H1 (cell line): ENCODE measurements around the gene GNB1. TPM values are rescaled to one million over a fixed set of nuclear protein-coding genes. Genes with fewer than 3 reads are reported as not detected.
A peak's percentile ranks its signal among the peaks of the same experiment; 100 is the strongest.

Experiments
- CTCF ChIA-PET: fragments of 300-600 bp; sonication (Branson Sonifier 250); formaldehyde crosslinking; loops from one replicate; lab custom pipeline; 2021; ENCODE audit not compliant: partially characterized antibody; lab: Charles Lee
- POLR2A ChIA-PET: fragments of 300-600 bp; sonication (Branson Sonifier 250); formaldehyde crosslinking; loops from one replicate; lab custom pipeline; 2021; ENCODE audit warnings: inconsistent platforms; ENCODE audit not compliant: partially characterized antibody; lab: Charles Lee
- DNase-seq, 2 experiments: peaks; one replicate each; pipeline versions ENCODE4 v3.0.0 to v3.0.0-alpha.2; 2010 to 2022; ENCODE audit warnings: low spot score in 2 of 2, low read depth in 1 of 2, mixed read lengths in 1 of 2
- FAIRE-seq: peaks from 2 replicates; lab custom pipeline; 2011; peaks lifted over from hg19 to GRCh38; lab: Jason Lieb, UNC
- H2AFZ ChIP-seq: 2 replicates; pipeline ENCODE4 v1.8.1; 2012; ENCODE audit warnings: low read length, inconsistent platforms
- H2AK5ac ChIP-seq: 2 replicates; pipeline ENCODE4 v1.6.1; 2013; ENCODE audit warnings: low read depth, low read length
- H2BK120ac ChIP-seq: replicated peaks from 2 replicates; pipeline ENCODE3; 2013; ENCODE audit warnings: low read depth, low read length, inconsistent platforms
- H2BK12ac ChIP-seq: 2 replicates; pipeline ENCODE4 v1.6.1; 2013; ENCODE audit warnings: low read depth, low read length
- H2BK15ac ChIP-seq: 2 replicates; pipeline ENCODE4 v1.6.1; 2013; ENCODE audit warnings: low read length
- H2BK20ac ChIP-seq: 2 replicates; pipeline ENCODE4 v1.6.1; 2013; ENCODE audit warnings: low read length
- H2BK5ac ChIP-seq: 2 replicates; pipeline ENCODE4 v1.6.1; 2013; ENCODE audit warnings: low read depth, low read length
- H3K14ac ChIP-seq: 2 replicates; pipeline ENCODE4 v1.6.1; 2013; ENCODE audit warnings: inconsistent platforms; ENCODE audit not compliant: insufficient read length
- H3K18ac ChIP-seq: 2 replicates; pipeline ENCODE4 v1.6.1; 2013; ENCODE audit warnings: low read length; ENCODE audit errors: extremely low read depth
- H3K23ac ChIP-seq: 2 replicates; pipeline ENCODE4 v1.6.1; 2013; ENCODE audit warnings: inconsistent platforms; ENCODE audit not compliant: insufficient read length
- H3K23me2 ChIP-seq: 2 replicates; pipeline ENCODE4 v1.6.1; 2013; ENCODE audit warnings: low read depth, low read length
- H3K27ac ChIP-seq: 2 replicates; pipeline ENCODE4 v1.6.1; 2011; ENCODE audit warnings: low read depth, low read length, inconsistent platforms
- H3K27me3 ChIP-seq, 4 experiments: replicated peaks in 1 of 4; 1 replicate in 1 of 4; 2 replicates in 3 of 4; pipeline versions ENCODE4 v1.6.1 to v1.8.1; 2011 to 2013; ENCODE audit warnings: low read length in 3 of 4, mild to moderate bottlenecking in 3 of 4, inconsistent platforms in 2 of 4, mixed read lengths in 2 of 4, moderate library complexity in 1 of 4; ENCODE audit not compliant: control insufficient read depth in 3 of 4, insufficient read depth in 3 of 4; ENCODE audit errors: extremely low read depth in 1 of 4
- H3K36me3 ChIP-seq, 4 experiments: 2 replicates each; pipeline versions ENCODE4 v1.6.1 to v1.8.1; 2011 to 2013; ENCODE audit warnings: mild to moderate bottlenecking in 4 of 4, low read length in 3 of 4, moderate library complexity in 2 of 4, control low read depth in 1 of 4, inconsistent platforms in 1 of 4; ENCODE audit not compliant: insufficient read depth in 4 of 4, control insufficient read depth in 2 of 4
- H3K4ac ChIP-seq: replicated peaks from 2 replicates; pipeline ENCODE3; 2013; ENCODE audit warnings: low read length, low read depth, mixed read lengths, inconsistent platforms; ENCODE audit not compliant: insufficient read length
- H3K4me1 ChIP-seq, 4 experiments: replicated peaks in 1 of 4; 1 replicate in 1 of 4; 2 replicates in 3 of 4; pipeline versions ENCODE4 v1.6.1 to v1.8.1; 2011 to 2013; ENCODE audit warnings: low read length in 3 of 4, inconsistent platforms in 2 of 4, mixed read lengths in 1 of 4; ENCODE audit not compliant: insufficient read depth in 4 of 4, control insufficient read depth in 3 of 4
- H3K4me2 ChIP-seq, 2 experiments: 2 replicates each; pipeline versions ENCODE4 v1.6.1 to v1.8.1; 2011 to 2013; ENCODE audit warnings: low read depth in 2 of 2, low read length in 2 of 2, control low read depth in 1 of 2, inconsistent platforms in 1 of 2, mild to moderate bottlenecking in 1 of 2; ENCODE audit not compliant: insufficient read depth in 1 of 2
- H3K4me3 ChIP-seq, 4 experiments: fragments of 200-600, 300-600 bp in 1 of 4; sonication (generic), shearing (Covaris generic), sonication (Bioruptor Twin) in 1 of 4; 2 replicates each; pipeline versions ENCODE4 v1.5.1 to v1.8.1; 2011 to 2016; ENCODE audit warnings: low read length in 4 of 4, low read depth in 3 of 4, control low read depth in 2 of 4, inconsistent platforms in 2 of 4, mild to moderate bottlenecking in 2 of 4, mixed read lengths in 1 of 4, moderate library complexity in 1 of 4; ENCODE audit not compliant: insufficient read depth in 2 of 4; ENCODE audit errors: extremely low read depth in 1 of 4
- H3K56ac ChIP-seq: replicated peaks from 2 replicates; pipeline ENCODE3; 2013; ENCODE audit warnings: low read depth, mild to moderate bottlenecking, mixed read lengths, low read length, inconsistent platforms; ENCODE audit not compliant: insufficient read length
- H3K79me1 ChIP-seq: 2 replicates; pipeline ENCODE4 v1.6.1; 2013; ENCODE audit warnings: low read depth, low read length, control low read depth
- H3K79me2 ChIP-seq, 2 experiments: 2 replicates each; pipeline versions ENCODE4 v1.6.1 to v1.8.1; 2012 to 2013; ENCODE audit warnings: low read length in 2 of 2, mild to moderate bottlenecking in 2 of 2, inconsistent platforms in 1 of 2; ENCODE audit not compliant: insufficient read depth in 2 of 2, control insufficient read depth in 1 of 2
- H3K9ac ChIP-seq, 4 experiments: replicated peaks in 1 of 4; 1 replicate in 1 of 4; 2 replicates in 3 of 4; pipeline versions ENCODE4 v1.6.1 to v1.8.1; 2011 to 2013; ENCODE audit warnings: low read depth in 3 of 4, low read length in 3 of 4, control low read depth in 2 of 4, mild to moderate bottlenecking in 2 of 4, moderate library complexity in 2 of 4, inconsistent platforms in 1 of 4; ENCODE audit errors: extremely low read depth in 1 of 4
- H3K9me3 ChIP-seq, 2 experiments: 2 replicates each; pipeline versions ENCODE4 v1.6.1 to v1.8.1; 2012 to 2013; ENCODE audit warnings: mild to moderate bottlenecking in 2 of 2, moderate library complexity in 2 of 2, control low read depth in 1 of 2, inconsistent platforms in 1 of 2, low read depth in 1 of 2, low read length in 1 of 2, mixed read lengths in 1 of 2; ENCODE audit not compliant: insufficient read depth in 2 of 2
- H4K20me1 ChIP-seq, 2 experiments: replicated peaks in 1 of 2; 2 replicates each; pipeline versions ENCODE3 to v1.8.1; 2011 to 2013; ENCODE audit warnings: inconsistent platforms in 2 of 2, low read length in 2 of 2, mild to moderate bottlenecking in 1 of 2; ENCODE audit not compliant: insufficient read depth in 2 of 2, control insufficient read depth in 1 of 2
- H4K5ac ChIP-seq: 2 replicates; pipeline ENCODE4 v1.6.1; 2013; ENCODE audit warnings: low read length, low read depth, mixed read lengths, inconsistent platforms; ENCODE audit not compliant: insufficient read length
- H4K8ac ChIP-seq: 2 replicates; pipeline ENCODE4 v1.8.0; 2013; ENCODE audit warnings: mild to moderate bottlenecking, moderate library complexity, low read length, inconsistent platforms; ENCODE audit not compliant: insufficient read depth; ENCODE audit errors: extremely low read depth
- H4K91ac ChIP-seq: replicated peaks from 2 replicates; pipeline ENCODE3; 2013; ENCODE audit warnings: low read length, mixed read lengths, inconsistent platforms; ENCODE audit not compliant: insufficient read length
- CBX5 ChIP-seq: fragments of 300-800, 300-1000 bp; sonication (generic); IDR thresholded peaks from 2 replicates; pipeline ENCODE4 v1.7.1; 2016; ENCODE audit warnings: antibody characterized with exemption, low read length, low read depth
- CEBPB ChIP-seq: IDR thresholded peaks from 2 replicates; pipeline ENCODE4 v1.6.1; 2012; ENCODE audit warnings: low read depth, low read length
- CREB1 ChIP-seq: IDR thresholded peaks from 2 replicates; pipeline ENCODE4 v1.6.1; 2012; ENCODE audit warnings: inconsistent platforms
- FOSL1 ChIP-seq: IDR thresholded peaks from 2 replicates; pipeline ENCODE4 v1.6.1; 2011; ENCODE audit warnings: mild to moderate bottlenecking, low read depth, low read length, moderate library complexity; ENCODE audit not compliant: insufficient read depth
- GTF2F1 ChIP-seq: IDR thresholded peaks from 2 replicates; pipeline ENCODE4 v1.6.1; 2012; ENCODE audit warnings: low read depth, low read length, improper control_type of control experiment, borderline replicate concordance
- HDAC6 ChIP-seq: IDR thresholded peaks from one replicate; pipeline ENCODE4 v1.7.1; 2012; ENCODE audit warnings: low read depth, mild to moderate bottlenecking, inconsistent platforms, low read length, moderate library complexity
- JUN ChIP-seq: IDR thresholded peaks from 2 replicates; pipeline ENCODE4 v1.6.1; 2011; ENCODE audit warnings: low read depth, mild to moderate bottlenecking, improper control_type of control experiment, low read length
- POLR2A ChIP-seq, 2 experiments: IDR thresholded peaks; 1 replicate in 1 of 2; 2 replicates in 1 of 2; pipeline ENCODE4 v1.6.1; 2011; ENCODE audit warnings: low read depth in 2 of 2, low read length in 2 of 2, mild to moderate bottlenecking in 2 of 2; ENCODE audit errors: control extremely low read depth in 1 of 2
- POU5F1 ChIP-seq: IDR thresholded peaks from 2 replicates; pipeline ENCODE4 v1.6.1; 2011; ENCODE audit warnings: low read depth, mild to moderate bottlenecking, low read length, moderate library complexity
- RAD21 ChIP-seq, 2 experiments: IDR thresholded peaks in 1 of 2; conservative IDR thresholded peaks in 1 of 2; 2 replicates each; pipeline ENCODE4 v1.6.1; 2011; ENCODE audit warnings: low read depth in 2 of 2, low read length in 2 of 2, improper control_type of control experiment in 1 of 2, inconsistent platforms in 1 of 2, mild to moderate bottlenecking in 1 of 2, moderate library complexity in 1 of 2
- SP4 ChIP-seq: IDR thresholded peaks from 2 replicates; pipeline ENCODE4 v1.6.1; 2012; ENCODE audit warnings: low read length, inconsistent platforms
- TAF1 ChIP-seq: IDR thresholded peaks from 2 replicates; pipeline ENCODE4 v1.6.1; 2011; ENCODE audit warnings: mild to moderate bottlenecking, low read depth, low read length
- TCF12 ChIP-seq: IDR thresholded peaks from 2 replicates; pipeline ENCODE4 v1.6.1; 2011; ENCODE audit warnings: low read depth, mild to moderate bottlenecking, low read length
- YY1 ChIP-seq: IDR thresholded peaks from 2 replicates; pipeline ENCODE4 v1.6.1; 2011; ENCODE audit warnings: low read depth, mild to moderate bottlenecking, low read length
- WGBS, 2 experiments: shearing (Covaris generic) in 1 of 2; methylation state at CpG; one replicate each; pipeline versions ENCODE4 v1.1.6 to v1.1.7; 2013 to 2015; ENCODE audit warnings: low lambda C conversion rate in 2 of 2, mixed read lengths in 2 of 2, inconsistent platforms in 1 of 2, low coverage in 1 of 2, missing lambda C conversion rate in 1 of 2; ENCODE audit not compliant: insufficient replicate concordance in 2 of 2, insufficient coverage in 1 of 2, insufficient read length in 1 of 2; ENCODE audit errors: extremely low coverage in 1 of 2, missing lambda C conversion rate in 1 of 2; 5-methylcytosine and 5-hydroxymethylcytosine counted together
- polyA plus RNA-seq, 7 experiments: library from polyadenylated mRNA; depleted of rRNA in 3 of 7; stranded (reverse) in 5 of 7; unstranded in 2 of 7; fragments of >200 nt in 5 of 7; fragments of 200-250 nt in 2 of 7; gene quantifications; 1 replicate in 5 of 7; 2 replicates in 1 of 7; 4 replicates in 1 of 7; pipeline versions ENCODE4 v1.2.1 to v1.2.3, GENCODE V29; 2011 to 2013; ENCODE audit warnings: missing spikeins in 2 of 7, mixed read lengths in 2 of 7
- total RNA-seq: library from RNA; stranded (reverse); fragmentation: NEBNext Ultra II Directional; extraction: Animal tissue kit (Norgen Biotek cat#: 25700); gene quantifications from 2 replicates; pipeline ENCODE4 v1.2.1, GENCODE V29; 2021

Gene GNB1
- total and polyA plus RNA-seq, 2 of the 8 experiments (the other 6 are each of a cell fraction or from before 2014, with no cell fraction given): 343 to 382 TPM

DNA sequence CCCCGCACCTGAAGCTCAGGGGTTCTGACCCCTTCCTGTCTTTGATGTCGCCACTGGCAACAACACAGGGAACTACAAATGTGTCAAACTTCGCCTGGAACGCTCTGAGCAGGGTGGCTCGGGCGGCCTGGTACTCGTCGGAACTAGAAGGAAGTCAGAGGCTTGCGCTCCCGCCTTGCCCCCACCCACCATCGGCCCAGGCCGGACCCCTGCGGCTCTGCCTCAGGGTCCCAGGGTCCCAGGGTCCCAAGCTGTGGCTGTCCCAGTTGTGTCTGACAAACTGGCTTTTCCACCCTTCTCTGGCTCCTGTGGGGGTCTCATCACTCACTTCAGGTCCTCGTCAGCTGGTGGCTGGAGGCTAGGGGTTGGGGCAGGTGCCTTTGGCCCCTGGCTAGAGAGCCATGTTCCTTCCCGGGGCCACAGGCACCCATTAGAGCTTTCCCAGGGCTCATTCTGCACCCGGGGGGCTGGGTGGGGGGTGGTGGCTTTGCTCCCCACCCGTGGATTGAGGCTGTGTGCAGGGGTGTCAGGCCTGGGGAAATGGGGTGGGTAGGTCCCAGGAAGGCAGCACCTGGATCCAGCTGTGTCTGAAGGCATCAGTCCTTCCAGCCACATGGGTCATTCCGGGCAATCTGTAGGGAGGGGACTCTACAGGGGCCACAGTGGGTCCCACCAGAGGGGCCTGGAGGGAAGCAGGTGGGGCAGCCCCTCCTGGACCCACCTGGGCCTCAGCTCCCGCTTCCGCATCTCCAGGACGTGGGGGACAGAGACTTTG, 36.2 kb upstream of the GNB1 start:
- Histone ChIP-seq H3K4me2 (no peak overlapping the region), H3K9me3 (peaks cover 0 to 15% of the 10 kb centered on the region in 2 experiments; a peak in 1 of 4 replicates), H2BK15ac (no peak overlapping the region), H3K36me3 (no peaks in the 10 kb centered on the region), H4K8ac (no peak overlapping the region), H3K79me1 (no peaks in the 10 kb centered on the region), H3K27ac (no peak overlapping the region), H2BK5ac (no peak overlapping the region), H3K23me2 (no peaks in the 10 kb centered on the region; the same call in 1 of the 2 replicates), H3K56ac (no peak overlapping the region), H2BK20ac (no peak overlapping the region), H3K14ac (no peak overlapping the region), H3K18ac (no peak overlapping the region), H3K79me2 (no peaks in the 10 kb centered on the region), H3K23ac (no peak overlapping the region), H3K4me1 (no peaks in the 10 kb centered on the region; a peak in 2 of 7 replicates), H4K91ac (peak overlapping the region; percentile 27), H2BK120ac (no peak overlapping the region), H2BK12ac (no peak overlapping the region), H3K4ac (no peak overlapping the region), H4K5ac (no peak overlapping the region), H2AFZ (no peak overlapping the region), H3K9ac (no peak overlapping the region), H3K4me3 (no peak overlapping the region), H2AK5ac (no peak overlapping the region), H3K27me3 (no peaks in the 10 kb centered on the region; a peak in 1 of 7 replicates), H4K20me1 (no peaks in the 10 kb centered on the region)
- DNase-seq (no peak), FAIRE-seq (no peak)
- 91% methylated on average over 16 of the region's 21 CpGs; no CpG with 5 or more reads in 1 of the 2 experiments for WGBS, 2 experiments
- ChIA-PET POLR2A (interaction anchor here (0.6 kb wide), 2 partner anchors 17 to 269 kb away, joined by 3 read pairs; no protein-coding TSS in a partner anchor), CTCF (interaction anchor here (0.6 to 1.2 kb wide), 3 partner anchors 21 to 120 kb away, joined by 3 to 4 read pairs (median 3); no protein-coding TSS in a partner anchor)
- no peak for TF ChIP-seq POU5F1
- TF ChIP-seq CBX5: no peak
- no peak for TF ChIP-seq FOSL1
- TF ChIP-seq YY1: no peak
- no peak for TF ChIP-seq POLR2A (IDR thresholded peaks at IDR 0.05; ENCODE audit: control extremely low read depth in 1 of 2, low read depth in 2 of 2, low read length in 2 of 2)
- TF ChIP-seq SP4: no peak
- no peak for TF ChIP-seq RAD21 (IDR thresholded peaks at IDR 0.05 in 1 of 2, conservative IDR thresholded peaks at IDR 0.05 in 1 of 2; ENCODE audit: low read depth in 2 of 2, low read length in 2 of 2)
- no peak for TF ChIP-seq TCF12
- no peak for TF ChIP-seq CEBPB
- TF ChIP-seq JUN: no peak
- TF ChIP-seq HDAC6: no peak
- no peak for TF ChIP-seq GTF2F1
- no peak for TF ChIP-seq TAF1
- TF ChIP-seq CREB1: no peak
